ENCODE measurements around the gene RHBDF2. TPM values are rescaled to one million over a fixed set of nuclear protein-coding genes. Genes with fewer than 3 reads are reported as not detected.

RHBDF2 gene
- total RNA-seq, 1 experiment from 2014 or later = 19.7 TPM

DNA sequence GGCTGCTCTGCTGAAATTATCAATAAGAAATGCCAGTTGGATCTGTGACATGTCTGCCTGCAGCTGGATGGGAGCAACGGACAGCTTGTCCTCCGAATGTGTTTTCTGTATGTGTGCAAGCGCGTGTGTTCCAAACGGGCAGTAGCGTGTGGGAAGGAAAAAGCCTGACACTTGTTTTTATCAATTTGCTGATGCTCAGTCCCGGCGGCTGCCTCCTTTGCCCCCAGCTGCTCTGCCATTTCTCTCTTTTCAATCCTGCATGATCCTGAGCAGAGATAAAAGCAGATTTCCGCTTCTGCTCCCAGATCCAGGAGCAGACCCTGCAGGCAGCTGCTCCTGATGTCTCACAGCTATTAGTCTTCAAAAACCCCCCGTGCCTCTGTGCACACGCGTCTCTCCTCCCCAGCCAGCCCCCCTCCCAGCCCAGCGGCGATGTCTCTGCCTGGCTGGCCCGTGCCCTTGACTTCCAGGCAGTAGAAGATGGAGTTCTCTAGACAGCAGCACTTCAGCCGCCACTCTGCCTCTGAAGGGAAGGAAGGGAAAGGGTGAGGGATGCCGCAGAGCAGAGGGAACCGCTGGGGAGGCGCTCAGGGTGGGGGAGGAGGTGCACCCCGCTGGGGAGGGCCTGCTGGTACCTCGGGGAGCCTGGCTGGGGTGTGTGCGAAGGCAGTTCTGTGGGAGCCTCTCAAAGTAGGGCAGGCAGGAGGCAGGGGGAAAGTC, 42.8 kb upstream of the RHBDF2 start:
- no peak overlapping the region for H3K9ac ChIP-seq (ENCODE audit: extremely low read depth, insufficient read length, low read length)
- no peak overlapping the region for H2AFZ ChIP-seq (ENCODE audit: low read length)
- H3K4me1 ChIP-seq (ENCODE audit: insufficient read depth, low read length) = peaks cover 2% of the 10 kb centered on the region; the same call in 1 of the 2 replicates
- no peaks in the 10 kb centered on the region for H3K36me3 Mint-ChIP-seq (ENCODE audit: insufficient read depth in 1 of 3, low read depth in 3 of 3)
- no peaks in the 10 kb centered on the region for H3K79me2 ChIP-seq (ENCODE audit: insufficient read depth, low read length)
- H3K27me3 ChIP-seq (ENCODE audit: insufficient read depth, low read length) = peaks cover 7% of the 10 kb centered on the region; the same call in 1 of the 2 replicates
- H3K27ac ChIP-seq (ENCODE audit: insufficient read length, low read depth, low read length) = no peak overlapping the region
- no peak overlapping the region for H4K5ac ChIP-seq (ENCODE audit: insufficient read length, low read depth, low read length)
- H4K20me1 ChIP-seq (ENCODE audit: control insufficient read depth, insufficient read depth, insufficient read length) = peaks cover 4% of the 10 kb centered on the region
- no peak overlapping the region for H2BK20ac ChIP-seq (ENCODE audit: low read depth, low read length, poor library complexity, severe bottlenecking)
- no peak overlapping the region for H3K4me2 ChIP-seq (ENCODE audit: insufficient read depth, insufficient read length, low read length)
- H3K27me3 Mint-ChIP-seq (ENCODE audit: low read depth) = peaks cover 27% of the 10 kb centered on the region
- H2BK12ac ChIP-seq (ENCODE audit: insufficient read length, low read depth, low read length) = no peak overlapping the region
- no peaks in the 10 kb centered on the region for H3K9me3 ChIP-seq (ENCODE audit: control insufficient read depth, low read depth, low read length)
- no peak overlapping the region for H3T11ph ChIP-seq (ENCODE audit: low read length)
- peak; percentile 42 for DNase-seq
- no peak overlapping the region for H3K56ac ChIP-seq (ENCODE audit: insufficient read length, low read depth, low read length)
- no peak overlapping the region for H3K18ac ChIP-seq (ENCODE audit: insufficient read length, low read depth, low read length)
- peak overlapping the region in 1 of 2 experiments; percentile 61; a peak in 1 of 5 replicates for H3K4me3 Mint-ChIP-seq
- H3K9me3 Mint-ChIP-seq = no peaks in the 10 kb centered on the region
- H3K79me1 ChIP-seq (ENCODE audit: insufficient read depth, low read depth, low read length, poor library complexity, severe bottlenecking) = no peaks in the 10 kb centered on the region
- H3K14ac ChIP-seq (ENCODE audit: insufficient read depth, low read length) = no peak overlapping the region
- H2AK5ac ChIP-seq (ENCODE audit: insufficient read length, low read length) = no peak overlapping the region
- H2BK5ac ChIP-seq (ENCODE audit: insufficient read length, low read length) = no peak overlapping the region
- TF ChIP-seq, protein P1, sequence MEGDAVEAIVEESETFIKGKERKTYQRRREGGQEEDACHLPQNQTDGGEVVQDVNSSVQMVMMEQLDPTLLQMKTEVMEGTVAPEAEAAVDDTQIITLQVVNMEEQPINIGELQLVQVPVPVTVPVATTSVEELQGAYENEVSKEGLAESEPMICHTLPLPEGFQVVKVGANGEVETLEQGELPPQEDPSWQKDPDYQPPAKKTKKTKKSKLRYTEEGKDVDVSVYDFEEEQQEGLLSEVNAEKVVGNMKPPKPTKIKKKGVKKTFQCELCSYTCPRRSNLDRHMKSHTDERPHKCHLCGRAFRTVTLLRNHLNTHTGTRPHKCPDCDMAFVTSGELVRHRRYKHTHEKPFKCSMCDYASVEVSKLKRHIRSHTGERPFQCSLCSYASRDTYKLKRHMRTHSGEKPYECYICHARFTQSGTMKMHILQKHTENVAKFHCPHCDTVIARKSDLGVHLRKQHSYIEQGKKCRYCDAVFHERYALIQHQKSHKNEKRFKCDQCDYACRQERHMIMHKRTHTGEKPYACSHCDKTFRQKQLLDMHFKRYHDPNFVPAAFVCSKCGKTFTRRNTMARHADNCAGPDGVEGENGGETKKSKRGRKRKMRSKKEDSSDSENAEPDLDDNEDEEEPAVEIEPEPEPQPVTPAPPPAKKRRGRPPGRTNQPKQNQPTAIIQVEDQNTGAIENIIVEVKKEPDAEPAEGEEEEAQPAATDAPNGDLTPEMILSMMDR (conservative IDR thresholded peaks at IDR 0.05) = no peak
- no peak overlapping the region for H4K91ac ChIP-seq (ENCODE audit: insufficient read length, low read depth, low read length)
- no peak overlapping the region for H4K8ac ChIP-seq (replicated peaks; ENCODE audit: insufficient read length, low read depth, low read length)
- peaks cover 4% of the 10 kb centered on the region for H3K23me2 ChIP-seq (ENCODE audit: insufficient read length, low read depth, low read length, poor library complexity, severe bottlenecking)
- no peak overlapping the region for H2BK15ac ChIP-seq (ENCODE audit: low read depth, low read length)
- peaks cover 31 to 38% of the 10 kb centered on the region in 2 experiments for H3K4me1 Mint-ChIP-seq
- H3K23ac ChIP-seq (ENCODE audit: insufficient read length, low read depth, low read length) = no peak overlapping the region
- no peak overlapping the region; a peak in 2 of 7 replicates for H3K27ac Mint-ChIP-seq
- no peak overlapping the region for H2BK120ac ChIP-seq (ENCODE audit: low read depth, low read length, poor library complexity, severe bottlenecking)
- no CpG with 5 or more reads among the region's 22 CpGs for WGBS (ENCODE audit: extremely low coverage, insufficient read length, low lambda C conversion rate)
- H3K4ac ChIP-seq (ENCODE audit: low read depth, low read length) = no peak overlapping the region

All from H9 (cell line).